Measurements from ENCODE around the gene CCDC9.
A peak's percentile ranks its signal among the peaks of the same experiment; 100 is the strongest.

CCDC9 gene

DNA sequence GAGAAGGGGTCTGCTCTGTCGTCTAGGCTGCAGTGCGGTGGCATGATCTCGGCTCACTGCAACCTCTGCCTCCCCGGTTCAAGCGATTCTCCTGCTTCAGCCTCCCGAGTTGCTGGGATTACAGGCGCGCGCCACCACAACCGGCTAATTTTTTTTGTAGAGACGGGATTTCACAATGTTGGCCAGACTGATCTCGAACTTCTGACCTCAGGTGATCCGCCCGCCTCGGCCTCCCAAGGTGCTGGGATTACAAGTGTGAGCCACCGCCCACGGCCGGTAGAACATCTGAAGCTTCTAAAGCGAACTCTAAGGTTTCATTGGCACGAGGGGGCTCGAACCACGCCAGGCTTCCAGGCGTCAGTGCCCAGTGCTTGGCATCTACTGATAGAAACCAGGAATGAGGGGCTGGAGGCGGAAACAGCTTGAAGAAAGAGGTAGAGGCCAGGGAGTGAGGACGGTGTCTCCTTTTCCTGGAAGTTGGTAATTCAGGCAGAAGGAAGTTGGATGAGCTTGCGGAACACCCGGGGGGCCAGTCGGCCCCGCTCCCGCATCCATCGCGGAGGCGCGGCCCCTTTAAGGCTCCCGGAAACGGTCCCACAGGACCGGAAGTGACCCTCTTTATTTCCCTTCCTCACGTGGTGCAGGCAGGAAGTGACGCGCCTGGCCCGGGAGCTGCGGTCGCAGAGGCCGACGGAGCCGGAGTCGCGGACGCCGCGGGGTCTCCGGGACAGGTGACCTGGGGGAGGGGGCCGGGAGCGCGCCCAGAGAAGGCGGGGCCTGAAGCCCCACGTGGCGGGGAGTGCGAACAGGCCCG is at the start of gene CCDC9:
CCDC9 (plus strand) TSS at position 647 of the 814 bp plus-strand sequence. CDS start 1,876 bp downstream, outside the sequence.
- peak; percentile 95 for DNase-seq (ENCODE audit: low spot score)

DNA sequence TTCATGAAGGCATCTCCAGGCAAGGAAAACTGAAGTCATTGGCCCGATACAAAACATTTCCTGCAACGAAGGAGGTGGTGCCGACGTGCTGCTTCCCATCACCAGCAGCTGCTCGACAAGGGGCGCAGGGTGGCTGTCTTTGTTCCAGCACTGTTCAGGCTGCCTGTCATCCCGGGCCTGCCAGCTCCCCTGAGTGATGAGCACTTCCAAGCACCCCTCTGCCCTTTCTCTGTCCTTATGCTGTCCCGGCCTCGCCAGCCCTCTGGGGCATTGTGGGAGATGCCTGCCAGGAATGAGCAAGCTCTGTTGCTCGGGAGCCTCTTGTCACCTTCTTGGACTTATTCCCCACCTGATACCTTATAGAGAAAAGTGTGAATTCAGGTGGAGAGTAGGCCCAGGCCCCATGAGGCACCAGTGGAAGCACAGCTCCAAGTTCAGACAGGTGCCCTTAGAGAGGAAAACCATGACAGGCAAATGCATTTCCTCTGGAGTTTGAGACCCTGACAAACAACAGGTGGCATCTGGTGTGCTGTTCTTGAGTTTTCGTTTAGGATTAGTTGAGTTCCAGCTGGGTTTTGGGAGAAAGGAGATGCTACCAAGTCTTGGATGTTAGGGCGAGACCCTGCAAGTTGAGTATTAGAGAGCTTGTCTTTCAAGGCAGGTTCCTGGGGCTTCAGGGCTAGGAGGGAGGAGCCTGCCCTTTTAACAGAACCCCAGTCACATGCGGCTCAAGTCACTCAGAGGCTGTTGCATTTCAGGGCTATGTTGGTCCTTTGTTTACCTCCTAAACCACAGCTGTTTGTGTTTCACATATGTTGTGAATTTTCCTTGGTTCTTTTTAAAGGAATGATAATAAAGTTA is 46.8 kb upstream of the CCDC9 start:
- no peak for DNase-seq (ENCODE audit: low spot score)

DNA sequence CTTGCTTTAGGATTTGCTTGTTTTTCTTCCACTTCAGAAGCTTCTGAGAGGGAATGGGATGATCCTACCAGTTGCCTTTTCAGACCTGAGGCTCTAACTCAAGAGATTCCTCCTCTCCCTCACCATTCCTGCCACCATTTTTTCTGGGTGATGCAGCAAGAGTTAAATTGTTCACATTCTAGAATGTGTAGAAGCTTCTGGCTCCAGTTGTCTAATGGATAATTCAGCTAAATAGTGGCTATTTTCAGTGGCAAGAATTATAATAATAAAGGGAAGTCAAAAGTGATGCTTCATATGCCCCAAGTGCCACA is 46.2 kb upstream of the CCDC9 start:
- DNase-seq (ENCODE audit: low spot score): no peak

DNA sequence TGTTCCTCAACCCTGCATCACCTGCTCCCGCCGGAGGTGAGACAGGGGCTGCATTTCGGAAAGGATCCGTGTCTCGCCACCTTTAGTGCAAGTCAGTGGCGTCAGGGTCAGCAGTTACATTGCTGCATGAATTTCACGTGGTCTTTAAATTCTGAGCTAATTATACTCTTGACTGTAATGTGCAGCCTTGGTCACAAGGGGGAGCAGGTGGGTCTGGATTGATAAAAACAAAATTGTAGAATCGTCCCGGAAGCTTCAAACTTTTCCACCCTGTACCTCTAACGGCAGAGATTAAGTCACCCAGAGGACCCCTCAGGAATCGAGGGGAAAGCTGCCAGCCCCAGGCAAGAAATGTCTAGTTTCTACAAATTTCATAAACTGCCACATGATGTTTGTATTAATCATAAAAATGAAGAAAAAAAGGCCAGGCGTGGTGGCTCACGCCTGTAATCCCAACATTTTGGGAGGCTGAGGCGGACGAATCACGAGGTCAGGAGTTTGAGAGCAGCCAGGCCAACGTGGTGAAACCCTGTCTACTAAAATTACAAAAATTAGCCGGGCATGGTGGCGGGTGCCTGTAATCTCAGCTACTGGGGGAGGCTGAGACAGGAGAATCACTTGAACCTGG is 45.5 kb upstream of the CCDC9 start:
- peak; percentile 73 for DNase-seq (ENCODE audit: low spot score)

DNA sequence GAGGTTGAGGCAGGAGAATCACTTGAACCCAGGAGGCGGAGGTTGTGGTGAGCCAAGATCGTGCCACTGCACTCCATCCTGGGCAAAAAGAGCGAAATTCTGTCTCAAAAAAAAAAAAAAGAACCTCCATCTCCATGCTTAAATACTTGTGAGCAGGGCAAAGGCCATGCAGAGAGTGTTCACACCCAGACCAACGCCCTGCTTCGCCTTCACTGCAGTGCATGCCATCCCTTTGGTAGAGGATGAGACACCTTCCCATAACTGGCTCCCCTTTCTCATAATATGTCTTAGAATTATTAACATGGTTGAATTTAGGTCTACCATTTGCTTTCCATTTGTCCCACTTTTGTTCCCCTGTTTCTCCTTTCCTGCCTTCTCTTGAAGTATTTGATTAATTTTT is 40.7 kb upstream of the CCDC9 start:
- no peak for DNase-seq (ENCODE audit: low spot score)

DNA sequence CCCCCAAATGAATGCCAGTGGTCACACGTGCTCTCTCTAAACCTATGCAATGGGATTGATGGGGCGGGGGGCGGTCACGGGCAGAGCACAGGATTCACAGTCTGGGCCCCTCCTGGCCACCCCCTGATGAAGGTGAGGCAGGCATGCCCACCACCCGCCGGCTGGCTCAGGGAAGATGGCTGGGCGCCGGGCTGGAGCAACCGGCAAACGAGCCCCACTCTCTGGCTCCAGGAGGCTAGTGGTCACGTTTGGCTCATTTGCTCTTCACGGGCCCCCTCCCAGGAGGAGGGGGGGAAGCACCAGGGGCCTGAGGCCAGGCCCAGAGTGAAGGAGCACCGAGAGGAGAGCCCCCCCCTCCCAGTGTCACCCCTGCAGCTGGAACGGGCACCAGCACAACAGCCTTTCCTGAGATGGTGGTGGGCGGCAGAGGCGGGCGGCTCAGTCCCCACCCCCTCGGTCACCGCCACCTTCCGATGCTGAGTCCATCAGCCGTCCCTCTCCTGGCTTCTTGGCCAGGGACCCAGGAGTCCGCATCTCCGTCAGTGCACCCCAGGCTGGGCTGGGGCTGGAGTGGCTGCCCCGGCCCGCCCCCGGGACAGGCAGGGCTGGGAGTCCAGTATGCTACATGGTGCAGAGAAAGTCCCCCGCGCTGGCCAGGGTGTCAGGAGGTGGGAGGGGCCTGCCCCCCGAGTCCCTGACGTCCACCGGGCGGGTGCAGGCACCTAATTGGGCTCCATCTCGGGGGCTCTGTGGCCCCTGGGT is 35.1 kb upstream of the CCDC9 start:
- no peak for DNase-seq (ENCODE audit: low spot score)

DNA sequence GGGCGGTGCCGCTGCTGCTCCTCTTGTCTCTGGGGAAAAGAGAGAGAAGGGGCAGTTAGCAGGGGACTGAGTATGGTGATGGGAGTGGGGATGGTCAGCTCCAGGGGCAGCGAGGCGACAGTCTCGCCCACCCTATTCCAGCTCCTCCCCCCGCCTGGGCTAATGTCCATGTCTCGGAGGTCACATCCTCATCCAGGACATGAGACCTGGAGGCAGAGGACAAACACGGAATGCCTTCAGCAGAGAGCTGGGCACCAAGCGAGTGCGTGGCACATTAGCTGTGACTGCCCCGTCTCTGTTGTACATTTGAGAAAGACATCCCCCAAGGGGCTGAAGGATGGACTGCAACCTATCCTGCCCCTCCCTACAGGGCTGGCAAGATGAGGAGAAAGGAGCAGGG is 34.4 kb upstream of the CCDC9 start:
- DNase-seq (ENCODE audit: low spot score): no peak

DNA sequence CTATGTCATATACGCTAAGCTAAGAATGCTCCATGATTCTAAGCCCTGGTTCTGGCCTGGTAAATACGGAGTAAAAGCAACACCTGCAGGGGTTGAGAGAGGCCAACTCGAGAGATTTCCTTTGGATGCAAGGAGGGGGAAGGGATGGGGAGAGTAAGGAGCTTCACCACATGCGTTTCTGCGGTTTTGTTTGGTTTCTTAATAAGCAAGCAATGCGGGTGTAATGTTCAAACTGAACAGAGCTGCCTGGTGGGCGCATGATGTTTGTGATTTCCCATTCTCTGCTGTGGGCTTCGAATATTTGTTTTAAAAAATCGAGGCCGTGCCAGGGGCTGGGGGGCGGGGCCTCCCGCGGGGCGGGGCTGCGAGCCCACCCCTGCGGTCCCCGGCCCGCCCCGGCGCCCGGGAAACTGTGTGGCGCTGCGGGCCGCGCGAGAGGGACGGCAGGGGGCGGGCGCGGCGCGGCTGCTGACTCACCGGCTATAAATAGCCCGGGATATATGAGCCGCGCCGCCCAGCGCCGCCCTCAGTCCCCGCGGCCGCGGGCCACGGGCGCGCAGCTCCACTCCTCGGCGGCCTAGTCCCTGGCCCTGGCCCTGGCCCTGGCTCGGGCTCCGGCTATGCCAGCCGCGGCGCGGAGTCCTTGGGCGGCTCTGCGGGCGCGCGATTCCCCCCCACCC is 30.4 kb upstream of the CCDC9 start:
- peak; percentile 92 for DNase-seq (ENCODE audit: low spot score)

DNA sequence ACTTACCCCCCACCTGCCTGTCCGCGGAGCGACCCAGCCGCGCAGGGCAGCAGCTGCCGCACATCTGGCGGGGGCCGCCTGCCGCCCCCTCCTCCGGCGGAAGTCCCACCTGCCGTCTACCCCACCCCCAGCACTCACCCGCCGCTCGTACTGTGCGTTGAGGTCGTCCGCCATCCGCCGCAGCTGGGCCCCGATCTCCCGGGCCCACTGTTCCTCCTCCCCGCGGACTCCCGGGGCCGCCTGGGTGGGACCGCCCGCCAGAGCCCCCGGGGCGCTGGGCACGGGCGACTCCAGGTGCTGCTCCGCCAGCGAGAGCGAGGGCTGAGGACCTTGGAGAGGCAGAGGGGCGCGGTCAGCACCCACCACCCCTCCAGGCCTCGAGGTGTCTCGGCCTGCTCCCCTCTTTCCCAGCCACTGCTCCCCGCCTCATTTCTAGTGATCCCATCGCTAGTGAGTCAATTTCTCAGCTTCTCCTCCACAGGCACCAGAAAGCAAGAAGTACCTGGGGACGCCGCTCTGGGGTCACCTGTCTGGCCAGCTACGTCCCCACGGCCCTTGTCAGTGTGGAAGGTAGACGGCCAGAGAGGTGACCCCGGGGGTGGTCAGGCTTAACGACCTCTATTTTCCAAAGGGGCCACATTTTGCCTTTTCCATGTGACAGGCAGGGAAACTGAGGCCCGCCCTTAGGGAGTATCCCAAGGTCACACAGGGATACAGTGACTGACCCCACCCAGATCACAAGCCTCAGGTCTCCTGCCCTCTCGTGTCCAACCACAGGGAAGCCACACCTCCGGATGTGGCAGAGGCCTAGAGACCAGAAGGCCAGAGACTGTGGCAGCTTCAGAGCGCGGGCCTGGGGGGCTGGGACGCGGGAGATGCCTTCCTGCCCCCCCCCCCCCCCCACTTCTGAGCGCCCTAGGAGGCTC is 29.6 kb upstream of the CCDC9 start:
- peak; percentile 59 for DNase-seq (ENCODE audit: low spot score)

DNA sequence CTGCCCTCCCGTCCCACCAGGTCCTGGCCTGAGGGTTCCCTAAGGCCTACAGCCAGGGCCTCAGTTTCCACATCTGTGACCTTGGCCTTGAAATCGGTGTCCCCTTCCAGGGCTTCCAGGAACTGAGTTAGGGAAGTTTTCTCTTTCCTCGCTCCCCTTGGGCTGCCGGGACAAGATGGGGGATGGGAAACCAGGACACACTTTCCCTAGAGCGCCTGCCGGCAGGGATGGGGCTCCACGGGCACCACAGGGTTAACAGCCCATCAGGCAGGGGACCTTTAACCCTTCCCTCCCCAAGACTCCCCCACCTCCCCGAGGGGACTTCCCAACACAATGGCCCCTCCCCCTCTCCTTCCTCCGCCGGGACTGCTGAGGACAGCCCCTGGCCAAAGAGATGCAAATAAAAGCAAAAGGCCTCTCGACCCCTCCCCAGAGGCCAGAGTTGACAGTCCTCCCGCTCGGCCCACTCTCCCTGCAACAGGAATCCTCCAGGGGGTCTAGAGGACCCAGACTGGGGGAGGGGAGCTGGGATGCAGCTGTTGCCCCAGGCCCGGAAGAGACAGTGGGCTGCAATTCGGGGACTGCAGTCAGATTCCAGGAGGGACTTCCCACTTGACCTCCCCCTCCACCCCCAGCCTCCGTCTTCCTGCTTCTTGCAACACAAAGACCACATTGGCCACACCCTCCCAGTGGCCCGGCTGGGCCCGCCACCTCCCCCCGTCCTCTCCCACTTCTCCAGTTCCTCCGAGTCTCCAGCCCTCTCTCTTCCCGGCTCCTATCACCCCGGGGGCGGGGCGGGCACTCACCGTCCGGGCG is 28.8 kb upstream of the CCDC9 start:
- DNase-seq (ENCODE audit: low spot score): peak; percentile 69

DNA sequence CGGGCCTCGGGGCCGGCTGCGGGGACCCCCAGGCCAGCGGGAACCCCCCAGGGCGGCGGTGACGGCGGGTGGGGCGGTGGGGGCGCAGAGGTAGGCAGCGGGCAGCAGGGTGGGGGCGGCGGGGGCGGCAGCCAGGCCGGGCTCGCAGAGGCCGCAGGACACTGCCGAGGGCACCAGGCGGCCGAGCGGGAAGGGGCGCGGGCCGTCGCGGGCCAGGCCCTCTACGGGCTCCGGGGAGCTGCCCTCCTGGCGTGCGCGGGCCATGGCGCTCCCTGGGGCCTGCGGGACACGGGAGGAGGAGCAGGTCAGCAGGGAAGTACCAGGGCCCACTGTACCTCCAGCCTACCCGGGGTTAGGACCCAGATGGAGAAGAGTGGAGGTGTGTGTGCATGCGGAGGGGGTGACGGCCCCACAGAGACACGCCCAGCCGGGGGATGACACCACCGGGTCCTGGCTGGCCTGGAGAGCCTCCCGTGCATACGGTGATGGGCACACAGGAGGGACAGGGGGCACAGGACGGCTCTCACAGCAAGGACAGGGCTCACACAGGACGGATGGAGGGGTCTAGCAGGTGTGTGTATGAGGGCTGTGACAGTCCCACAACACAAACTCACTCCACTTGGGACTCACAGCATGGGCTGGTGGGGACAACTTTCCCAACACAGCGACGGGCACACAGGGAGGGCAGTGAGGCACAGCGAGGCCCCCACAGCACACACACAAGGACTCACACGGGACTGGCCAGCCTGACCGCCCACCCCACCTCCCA is 28.0 kb upstream of the CCDC9 start:
- no peak for DNase-seq (ENCODE audit: low spot score)

DNA sequence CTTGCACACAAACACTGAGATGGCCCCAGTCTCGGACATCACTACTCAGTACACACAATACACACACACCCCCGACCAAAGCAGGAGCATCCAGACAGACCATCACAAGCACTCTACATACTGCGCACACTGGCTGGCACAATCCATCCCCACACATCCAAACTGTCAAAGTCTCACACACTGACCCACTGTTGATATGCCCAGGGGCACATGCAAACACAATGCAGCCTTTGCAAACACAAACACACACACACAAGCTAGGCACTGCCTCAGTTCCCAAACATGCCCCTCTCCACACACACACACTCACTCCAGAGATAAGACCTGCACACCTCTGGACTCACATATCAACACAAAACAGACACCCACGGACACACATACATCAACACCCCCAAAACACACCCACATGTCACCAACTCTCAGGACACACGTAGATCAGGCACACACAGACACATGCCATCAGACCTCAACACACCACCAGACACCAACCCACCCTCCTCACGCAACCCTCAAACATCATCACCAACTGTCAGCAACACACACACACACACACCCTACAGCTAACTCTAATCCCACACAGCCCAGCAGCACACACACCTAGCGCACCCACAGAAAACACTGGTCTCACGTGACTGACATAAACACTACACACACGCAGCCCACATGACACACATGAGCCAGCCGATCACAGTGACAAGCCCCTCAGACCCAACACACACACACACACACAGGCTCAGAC is 27.2 kb upstream of the CCDC9 start:
- peak; percentile 47 for DNase-seq (ENCODE audit: low spot score)

DNA sequence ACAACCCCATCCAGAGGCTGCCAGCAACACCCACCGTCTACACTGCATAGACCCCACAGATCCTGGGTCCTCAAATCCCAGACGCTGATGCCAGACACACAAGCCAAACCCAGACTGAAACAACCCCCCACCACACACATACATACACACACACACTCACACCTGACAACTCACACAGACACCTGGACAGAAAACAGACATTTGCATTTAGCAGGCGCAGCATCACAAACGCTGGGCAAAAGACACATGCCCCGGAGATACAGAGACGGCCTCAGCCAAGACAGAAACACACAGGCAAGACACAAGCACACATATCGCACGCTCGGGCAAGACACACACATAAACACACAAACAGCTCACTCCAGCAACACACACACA is 26.7 kb upstream of the CCDC9 start:
- DNase-seq (ENCODE audit: low spot score): no peak

DNA sequence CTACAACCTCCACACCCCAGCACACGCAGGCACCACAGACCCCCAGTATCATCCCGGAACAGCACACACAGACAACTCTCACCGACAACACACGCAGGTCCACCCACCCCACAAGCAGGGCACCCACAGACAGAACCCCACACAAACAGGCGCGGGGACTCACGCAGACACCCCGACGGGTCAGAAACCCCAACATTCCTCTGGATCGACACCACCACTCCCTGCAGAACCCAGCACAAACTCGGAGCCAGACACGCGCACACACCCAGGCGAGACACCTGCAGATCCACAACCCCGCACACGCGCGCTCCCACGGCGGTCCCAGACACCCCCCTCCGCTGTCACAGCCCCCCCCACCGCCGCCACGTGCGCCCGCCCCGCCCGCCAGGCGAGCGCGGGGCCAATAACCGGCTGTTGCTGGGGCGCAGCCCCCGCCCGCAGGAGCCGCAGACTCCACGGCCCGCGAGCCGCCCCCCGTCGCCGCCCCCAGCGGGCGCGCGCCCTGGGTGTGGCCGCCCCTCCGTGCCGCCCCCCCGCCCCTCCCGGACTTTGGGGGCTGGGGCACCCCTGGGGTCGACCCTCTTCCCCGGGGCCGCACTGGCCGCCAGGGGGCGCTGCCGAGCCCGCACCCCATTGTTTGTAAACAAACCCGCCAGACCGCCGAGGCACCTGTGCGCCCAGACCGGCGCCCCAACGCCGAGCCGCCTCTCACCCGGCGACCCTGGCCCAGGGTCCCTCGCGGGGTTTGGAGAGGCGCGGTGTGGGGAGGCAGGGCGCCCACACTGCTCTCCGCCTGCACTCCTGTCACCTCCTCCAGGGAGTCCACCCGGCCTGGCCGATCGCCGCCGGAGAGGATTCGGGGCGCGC is 26.0 kb upstream of the CCDC9 start:
- peak; percentile 41 for DNase-seq (ENCODE audit: low spot score)

DNA sequence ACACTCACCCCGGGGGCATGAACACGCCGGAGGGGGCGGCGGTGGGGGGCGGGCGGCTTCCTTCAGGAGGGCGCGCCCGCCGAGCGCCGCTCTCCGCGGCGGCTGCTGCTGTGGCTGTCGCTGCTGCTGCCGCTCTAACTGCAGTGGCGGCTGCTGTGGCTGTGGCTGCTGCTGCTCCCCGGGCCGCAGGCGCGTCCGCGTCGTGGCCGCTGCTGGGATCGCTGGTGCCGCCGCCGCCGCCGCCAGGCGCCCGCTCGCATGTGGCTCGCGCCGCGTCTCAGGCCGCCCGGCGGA is 25.5 kb upstream of the CCDC9 start, which contains the start of gene BBC3:
BBC3 (minus strand) TSS at position 279 of the 294 bp plus-strand sequence. CDS start 2,768 bp downstream, outside the sequence.
- DNase-seq (ENCODE audit: low spot score): no peak

DNA sequence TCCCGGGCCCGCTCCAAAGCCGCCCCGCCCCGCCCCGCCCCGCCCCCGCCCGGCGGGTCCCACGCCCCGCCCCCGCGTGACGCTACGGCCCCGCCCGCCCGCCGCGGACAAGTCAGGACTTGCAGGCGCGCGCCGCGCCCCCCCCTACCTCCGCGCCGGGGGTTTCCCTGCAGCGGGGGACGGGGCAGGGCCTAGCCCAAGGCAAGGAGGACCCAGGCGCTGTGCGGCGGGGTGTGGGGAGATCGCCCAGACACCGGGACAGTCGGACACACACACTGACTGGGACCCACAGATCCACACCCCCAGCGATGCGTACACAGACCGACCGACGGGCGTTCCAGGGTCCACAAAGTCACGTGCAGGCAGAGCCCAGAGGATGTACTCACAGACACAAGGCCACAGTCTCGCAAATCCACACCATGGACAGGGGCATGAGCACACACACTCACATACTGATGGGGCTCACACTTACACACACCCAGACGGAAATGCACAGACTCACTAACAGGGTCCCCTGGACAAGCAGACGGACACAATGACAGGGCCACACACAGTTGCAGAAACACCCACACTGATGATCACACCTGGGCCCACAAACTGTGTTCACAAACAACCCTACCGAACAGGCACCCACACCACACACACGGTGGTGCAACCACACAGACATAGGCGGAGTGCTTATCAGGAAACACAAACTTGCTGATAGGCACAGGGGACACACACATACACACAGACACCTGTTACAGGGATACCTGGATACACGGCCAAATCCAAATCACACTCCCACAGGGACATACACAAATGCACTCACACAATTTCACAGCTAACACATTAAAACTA is 24.9 kb upstream of the CCDC9 start:
- DNase-seq (ENCODE audit: low spot score): peak; percentile 81
